Activated CD8-positive, alpha-beta memory T cell treated with anti-CD3 and anti-CD28 coated beads, Interleukin-2, amount 50 U/mL, for 4 hours (primary cell): ENCODE results near the gene ATP5ME.
"Not testable (repeated sequence)": the region's sequence is repeated elsewhere in the genome, so short reads cannot be mapped to it uniquely, and the experiment has no call there.

Experiments
- DNase-seq: peaks from one replicate; pipeline ENCODE4 v3.0.0-alpha.2; 2020

ATP5ME gene

DNA sequence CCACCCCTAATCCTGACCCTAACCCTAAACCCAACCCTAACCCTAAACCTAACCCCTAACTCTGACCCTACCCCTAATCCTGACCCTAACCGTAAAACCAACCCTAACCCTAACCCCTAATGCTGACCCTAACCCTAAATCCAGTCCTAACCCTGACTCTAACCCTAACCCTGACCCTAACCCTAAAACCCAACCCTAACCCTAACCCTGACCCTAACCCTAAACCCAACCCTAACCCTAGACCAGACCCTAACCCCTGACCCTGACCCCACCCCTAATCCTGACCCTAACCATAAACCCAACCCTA, 30.8 kb upstream of the ATP5ME start:
- DNase-seq, result no peak

GRCh38 chr4:704198-704891, 30.3 kb upstream of the ATP5ME start:
- no peak for DNase-seq

GRCh38 chr4:703336-704197, 29.5 kb upstream of the ATP5ME start:
- DNase-seq, result no peak

GRCh38 chr4:702618-703048, 28.6 kb upstream of the ATP5ME start:
- DNase-seq, result no peak

DNA sequence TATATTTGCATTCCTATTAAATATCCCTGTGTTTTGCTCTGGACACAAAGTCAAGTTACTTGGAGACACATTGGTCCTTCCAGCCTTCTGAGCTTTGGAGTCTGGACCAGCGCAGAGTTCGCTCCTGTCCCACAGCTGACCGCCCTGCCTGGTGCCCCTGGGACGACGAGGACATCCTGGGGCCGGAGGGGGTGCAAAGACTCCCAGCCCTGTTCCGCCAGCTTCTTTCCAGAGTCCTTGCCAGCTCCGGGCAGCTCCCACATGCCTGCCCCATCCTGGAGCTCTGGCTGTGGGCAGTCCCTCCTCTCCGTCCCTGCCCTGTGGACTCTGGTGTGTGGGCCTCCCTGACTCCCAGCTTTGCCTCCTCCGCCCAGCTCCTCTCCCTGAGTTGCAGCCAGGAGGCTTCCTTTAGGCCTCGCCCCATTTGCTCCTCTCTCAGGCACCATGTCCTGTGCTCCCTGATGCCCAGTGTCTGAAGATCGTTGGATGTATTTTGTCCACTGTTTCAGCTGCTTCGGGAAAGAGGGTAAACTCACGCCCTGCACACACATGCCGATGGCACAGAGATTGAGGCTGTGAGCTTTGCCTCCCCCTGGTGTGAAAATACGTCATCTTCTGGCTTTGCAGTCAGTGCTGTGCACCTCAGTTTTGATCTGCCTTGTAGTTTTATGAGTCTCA, 26.6 kb upstream of the ATP5ME start:
- no peak for DNase-seq

DNA sequence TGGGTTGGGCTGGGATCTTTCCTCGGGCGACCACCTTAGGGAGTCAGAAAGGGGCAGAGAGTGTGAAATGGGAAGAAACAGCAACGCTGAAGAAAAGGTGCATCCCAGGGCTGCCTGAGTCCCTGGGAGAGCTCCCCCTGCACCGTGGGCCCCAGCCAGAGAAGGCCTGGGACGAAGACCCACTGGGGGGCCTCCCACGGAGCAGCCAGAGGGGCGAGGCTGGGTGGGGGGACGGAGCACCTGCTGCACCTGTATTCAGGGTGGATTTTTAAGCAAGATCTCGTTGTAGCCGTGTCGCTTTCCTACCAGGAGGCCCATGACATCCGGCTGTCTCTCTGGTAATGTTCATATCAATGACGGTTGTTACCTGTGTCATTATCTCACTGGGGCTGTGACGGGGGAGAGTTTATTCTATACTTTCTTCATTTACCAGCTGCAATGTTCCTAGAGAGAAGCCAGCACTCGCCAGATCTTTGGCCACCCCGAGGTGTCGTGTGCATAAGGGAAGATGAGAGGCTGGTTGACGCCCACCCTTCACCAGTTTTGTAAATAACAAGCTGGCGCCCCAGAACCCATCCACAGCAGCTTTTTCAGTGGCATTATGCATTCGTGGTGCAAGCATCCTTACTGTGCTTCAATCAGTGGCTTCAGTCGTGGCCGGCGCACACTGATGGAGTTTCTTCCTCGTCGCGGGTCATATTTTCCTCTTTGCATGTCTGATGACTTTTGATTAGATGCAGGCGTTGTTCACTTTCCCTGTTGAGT, 25.9 kb upstream of the ATP5ME start:
- no peak for DNase-seq

DNA sequence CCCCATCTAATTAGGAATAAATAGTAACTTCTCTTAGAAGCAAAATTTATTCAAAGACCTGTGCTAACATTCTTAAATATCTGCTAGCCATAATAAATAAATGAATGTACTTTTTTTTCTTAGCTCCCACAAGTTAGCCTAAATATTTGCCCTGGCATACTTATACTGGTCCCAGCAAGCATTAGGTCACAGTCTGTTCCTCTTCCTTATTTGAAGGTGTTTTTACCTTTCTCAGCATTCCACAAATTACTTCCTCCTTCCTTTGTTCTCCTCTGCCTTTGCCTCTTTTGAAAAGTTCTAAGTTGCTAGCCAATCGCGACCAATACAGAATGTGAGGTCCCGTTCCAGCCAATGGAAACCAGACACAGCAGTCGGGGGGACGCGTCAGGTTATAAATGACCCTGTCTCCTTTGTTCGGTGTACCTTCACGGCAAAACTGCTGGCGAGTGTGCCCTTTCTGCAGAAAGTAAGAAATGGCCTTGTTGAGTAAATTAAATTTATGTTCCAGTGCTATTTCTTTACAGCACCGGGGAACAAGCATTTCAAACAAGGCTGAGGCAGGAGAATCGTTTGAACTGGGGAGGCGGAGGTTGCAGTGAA, 20.4 kb upstream of the ATP5ME start:
- not testable (repeated sequence) for DNase-seq

DNA sequence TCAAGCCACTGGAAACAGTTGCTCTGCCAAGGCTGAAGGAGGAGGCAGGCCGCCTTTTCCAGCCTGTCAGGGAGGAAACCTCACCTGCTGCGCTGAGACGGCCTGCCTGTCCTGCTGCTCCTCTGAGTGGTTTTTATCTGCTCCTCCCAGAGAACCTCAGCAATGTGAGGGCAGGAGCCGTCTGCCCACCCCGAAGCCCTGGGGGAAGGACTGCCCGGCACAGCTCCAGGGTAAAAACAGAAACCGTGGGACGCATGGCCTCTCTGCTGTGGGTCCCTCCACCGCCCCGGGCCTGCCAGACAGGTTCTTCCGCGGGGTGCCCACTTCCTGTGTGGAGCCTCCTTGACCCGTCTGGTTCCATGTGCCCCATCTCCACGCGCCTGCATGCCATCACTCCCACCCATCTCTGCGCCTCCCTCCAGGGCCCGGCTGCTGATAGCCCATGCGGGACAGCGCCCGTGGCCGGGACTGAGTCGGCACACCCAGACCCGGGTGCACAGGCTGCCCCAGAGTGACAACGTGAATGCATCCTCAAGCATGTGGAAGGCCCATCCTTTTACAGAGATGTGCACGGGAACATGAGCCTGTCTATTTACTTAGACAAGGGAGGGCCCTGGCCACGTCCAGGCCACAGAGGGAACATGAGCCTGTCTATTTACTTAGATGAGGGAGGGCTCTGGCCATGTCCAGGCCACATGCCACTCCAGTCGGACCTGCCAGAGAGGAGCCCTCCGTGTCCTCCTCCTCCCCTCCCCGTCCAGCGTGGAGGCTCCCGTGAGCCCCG, 18.9 kb upstream of the ATP5ME start:
- DNase-seq, result no peak

DNA sequence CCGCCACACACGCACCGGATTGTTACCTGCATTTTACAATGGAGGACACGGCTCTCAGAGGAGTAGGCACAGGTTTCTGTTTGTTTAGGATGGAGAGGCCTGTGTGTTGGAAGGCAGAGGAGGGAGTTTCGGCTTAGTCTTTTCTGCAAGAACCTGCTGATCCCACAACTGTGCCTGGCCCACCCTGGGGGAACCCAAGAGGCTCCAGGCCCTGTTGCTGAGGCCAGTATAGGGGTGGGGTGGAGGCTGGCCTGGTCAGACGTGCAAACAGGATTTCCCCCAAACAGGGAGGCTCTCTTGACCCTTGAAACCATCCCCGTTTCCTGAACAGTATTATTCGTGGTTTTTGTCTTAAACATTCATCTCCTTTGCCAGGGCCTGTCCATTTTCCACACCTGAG, 15.6 kb upstream of the ATP5ME start:
- DNase-seq, result no peak

- no peak for DNase-seq
These were observed 15.0 kb upstream of the ATP5ME start, which contains the start of gene SLC49A3 for GRCh38 chr4:688854-689681. TSS of gene SLC49A3 (minus strand) at chr4:689151. CDS start at chr4:689127, 24 bp downstream.

GRCh38 chr4:687971-688853, 14.1 kb upstream of the ATP5ME start:
- DNase-seq, result no peak

DNA sequence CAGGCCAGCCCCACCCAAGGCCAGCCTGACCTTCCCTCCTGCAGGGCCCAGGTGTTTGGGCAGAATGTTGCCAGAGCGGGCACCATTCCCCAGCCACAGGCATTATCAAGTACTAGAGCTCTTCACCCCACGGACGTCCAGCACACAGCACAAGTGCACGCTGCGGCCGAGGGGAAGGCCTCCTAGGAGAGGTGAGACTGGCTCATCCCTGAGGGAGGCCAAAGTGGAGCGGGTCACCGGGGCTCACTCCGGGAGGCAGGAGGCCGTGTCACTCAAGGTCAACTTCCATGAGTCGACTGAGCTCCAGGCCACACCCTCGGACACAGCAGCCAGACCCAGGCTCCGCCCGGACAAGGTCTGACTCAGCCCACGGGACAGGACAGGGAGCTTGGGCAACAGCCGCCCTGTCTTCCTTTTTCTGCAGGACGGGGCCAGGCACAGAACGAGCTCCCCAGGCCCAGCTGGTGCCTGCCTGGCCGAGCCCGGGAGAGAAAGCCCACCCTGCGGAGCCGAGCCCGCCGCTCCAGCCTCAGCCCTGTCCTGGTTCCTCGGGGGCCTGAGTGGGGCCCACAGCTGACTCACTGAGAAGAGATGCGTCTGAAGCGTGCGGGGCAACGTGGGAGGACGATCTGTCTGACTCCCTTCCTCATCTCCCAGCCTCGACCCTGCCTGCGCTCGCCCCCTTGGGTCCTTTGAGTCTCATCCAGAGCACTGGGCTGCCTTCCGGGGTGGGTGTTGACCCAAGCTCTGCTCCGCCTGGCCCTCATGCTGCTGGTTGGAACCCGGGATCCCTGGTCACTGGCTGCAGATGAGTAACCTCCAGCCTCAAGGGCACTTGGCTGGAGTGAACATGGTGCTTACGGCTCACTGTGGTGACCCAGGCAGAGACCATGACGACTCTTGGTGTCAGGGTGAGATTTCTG, 13.2 kb upstream of the ATP5ME start:
- DNase-seq, result no peak

DNA sequence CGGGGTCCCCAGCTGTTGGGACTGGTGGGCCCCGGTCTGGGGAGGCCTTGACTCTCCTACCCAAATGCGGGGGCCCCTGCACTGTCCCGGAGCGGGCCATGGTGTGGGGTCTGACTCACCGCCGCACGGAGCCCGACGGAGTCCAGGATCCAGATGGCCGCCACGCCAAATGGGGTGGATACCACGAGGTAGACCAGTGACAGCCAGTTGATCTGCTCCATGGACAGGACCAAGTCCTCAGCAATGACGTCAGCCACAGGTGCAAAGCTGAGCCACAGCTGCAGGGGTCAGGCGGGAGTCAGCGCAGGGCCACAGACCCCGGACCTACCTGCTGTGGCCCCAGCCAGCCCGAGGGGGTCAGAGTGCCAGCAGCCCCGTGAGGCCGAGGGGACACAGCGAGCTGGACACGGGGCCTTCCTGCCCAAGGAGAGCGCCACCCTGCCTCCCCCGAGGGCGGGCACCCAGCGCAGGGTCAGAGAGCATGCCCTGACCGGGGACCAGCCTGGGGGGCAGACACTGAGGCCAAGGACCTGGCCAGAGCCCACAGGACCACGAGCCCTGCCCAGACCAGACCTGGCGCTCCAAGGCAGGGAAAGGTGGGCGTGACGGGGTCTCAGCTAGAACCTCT, 12.5 kb upstream of the ATP5ME start:
- DNase-seq, result no peak

- no peak for DNase-seq
These were observed 11.8 kb upstream of the ATP5ME start for GRCh38 chr4:685679-686412.

GRCh38 chr4:684623-685327, 10.7 kb upstream of the ATP5ME start:
- no peak for DNase-seq

- no peak for DNase-seq
These were observed 10.0 kb upstream of the ATP5ME start for GRCh38 chr4:683982-684622.
